OCI-LY1 (cell line): ENCODE results near the gene PAWR.

Experiments
- EZH2 ChIP-seq: fragments of 200-600 bp; sonication (generic), shearing (Covaris generic); IDR thresholded peaks from 2 replicates; pipeline ENCODE4 v1.8.0; 2017; ENCODE audit warnings: borderline replicate concordance, mixed run types, mild to moderate bottlenecking, antibody characterized with exemption, low read length, moderate library complexity, mixed read lengths
- TF ChIP-seq, protein P1 (sequence below): fragments of 200-600 bp; sonication (generic), shearing (Covaris generic); IDR thresholded peaks from 2 replicates; pipeline ENCODE4 v1.5.1; 2017; ENCODE audit warnings: mild to moderate bottlenecking, antibody characterized with exemption, low read length, moderate library complexity, mixed read lengths

DNA sequence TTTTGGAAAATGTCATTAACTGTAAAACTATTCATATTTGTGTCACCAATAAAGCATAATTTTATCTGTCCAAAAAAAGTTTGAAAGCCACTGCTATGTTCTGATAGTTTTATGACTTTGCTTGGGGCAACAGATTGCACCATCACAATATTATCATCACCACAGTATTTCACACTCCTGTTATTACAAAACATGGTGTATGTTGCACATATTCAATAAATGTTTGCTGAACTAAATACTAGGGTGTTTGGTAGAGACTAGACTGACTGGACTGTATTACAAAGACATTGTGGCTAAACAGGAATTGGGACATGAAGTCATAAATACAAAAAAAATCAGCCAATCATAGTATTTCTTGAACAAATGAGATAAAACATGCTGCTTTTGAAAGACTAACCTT, 55.1 kb downstream of the PAWR start:
- TF ChIP-seq, protein P1, sequence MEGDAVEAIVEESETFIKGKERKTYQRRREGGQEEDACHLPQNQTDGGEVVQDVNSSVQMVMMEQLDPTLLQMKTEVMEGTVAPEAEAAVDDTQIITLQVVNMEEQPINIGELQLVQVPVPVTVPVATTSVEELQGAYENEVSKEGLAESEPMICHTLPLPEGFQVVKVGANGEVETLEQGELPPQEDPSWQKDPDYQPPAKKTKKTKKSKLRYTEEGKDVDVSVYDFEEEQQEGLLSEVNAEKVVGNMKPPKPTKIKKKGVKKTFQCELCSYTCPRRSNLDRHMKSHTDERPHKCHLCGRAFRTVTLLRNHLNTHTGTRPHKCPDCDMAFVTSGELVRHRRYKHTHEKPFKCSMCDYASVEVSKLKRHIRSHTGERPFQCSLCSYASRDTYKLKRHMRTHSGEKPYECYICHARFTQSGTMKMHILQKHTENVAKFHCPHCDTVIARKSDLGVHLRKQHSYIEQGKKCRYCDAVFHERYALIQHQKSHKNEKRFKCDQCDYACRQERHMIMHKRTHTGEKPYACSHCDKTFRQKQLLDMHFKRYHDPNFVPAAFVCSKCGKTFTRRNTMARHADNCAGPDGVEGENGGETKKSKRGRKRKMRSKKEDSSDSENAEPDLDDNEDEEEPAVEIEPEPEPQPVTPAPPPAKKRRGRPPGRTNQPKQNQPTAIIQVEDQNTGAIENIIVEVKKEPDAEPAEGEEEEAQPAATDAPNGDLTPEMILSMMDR = no peak
- TF ChIP-seq EZH2 = no peak
